LHCN-M2 (cell line): ENCODE measurements around the gene DHX32. TPM values are rescaled to one million over a fixed set of nuclear protein-coding genes. Genes with fewer than 3 reads are reported as not detected.

Experiments
- DNase-seq: peaks from one replicate; pipeline ENCODE4 v3.0.0-alpha.2; 2012; ENCODE audit warnings: low read depth
- total RNA-seq: library from RNA; depleted of rRNA; stranded (reverse); fragments of >200 nt; gene quantifications from 2 replicates; pipeline ENCODE4 v1.2.3, GENCODE V29; 2014

The DHX32 gene
- total RNA-seq, 1 experiment from 2014 or later, result 38.7 TPM

DNA sequence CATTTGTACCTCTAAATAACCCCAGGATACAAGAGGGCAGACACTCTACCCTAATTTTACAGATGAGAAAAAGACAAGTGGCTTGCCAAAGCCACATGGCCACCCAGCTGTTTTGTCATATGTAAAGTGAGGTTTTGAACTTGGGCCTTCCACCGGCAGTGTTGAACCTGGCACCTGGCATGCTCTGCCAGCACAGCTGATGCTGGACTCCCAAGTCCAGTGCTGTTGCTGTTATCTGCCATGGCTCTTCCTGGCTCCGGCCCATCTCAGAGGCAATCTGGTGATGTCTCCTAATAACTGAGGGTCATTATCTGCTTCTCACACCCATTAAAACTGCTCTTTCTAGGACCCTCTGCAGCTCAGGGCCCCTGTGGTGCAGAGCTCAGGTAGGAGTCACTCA, 32.7 kb downstream of the DHX32 start:
- DNase-seq, result no peak

DNA sequence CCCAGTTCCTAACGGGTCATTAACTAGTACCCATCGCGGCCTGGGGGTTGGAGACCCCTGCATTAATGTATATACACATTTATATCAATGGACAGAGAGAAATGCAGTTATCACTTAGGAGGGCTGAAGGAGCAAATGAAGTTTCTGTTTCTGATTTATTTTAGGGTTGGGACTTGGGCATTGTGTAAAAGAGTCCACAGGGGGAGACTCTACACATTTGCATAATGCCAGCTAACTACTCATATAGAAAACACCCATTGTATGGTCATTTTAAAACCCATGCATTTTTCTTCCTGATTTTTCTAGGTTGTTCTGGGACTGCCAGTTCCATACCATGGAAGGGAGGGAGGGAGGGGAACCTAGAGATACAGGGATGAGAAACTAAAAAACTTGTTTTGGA, 34.2 kb downstream of the DHX32 start:
- no peak for DNase-seq

DNA sequence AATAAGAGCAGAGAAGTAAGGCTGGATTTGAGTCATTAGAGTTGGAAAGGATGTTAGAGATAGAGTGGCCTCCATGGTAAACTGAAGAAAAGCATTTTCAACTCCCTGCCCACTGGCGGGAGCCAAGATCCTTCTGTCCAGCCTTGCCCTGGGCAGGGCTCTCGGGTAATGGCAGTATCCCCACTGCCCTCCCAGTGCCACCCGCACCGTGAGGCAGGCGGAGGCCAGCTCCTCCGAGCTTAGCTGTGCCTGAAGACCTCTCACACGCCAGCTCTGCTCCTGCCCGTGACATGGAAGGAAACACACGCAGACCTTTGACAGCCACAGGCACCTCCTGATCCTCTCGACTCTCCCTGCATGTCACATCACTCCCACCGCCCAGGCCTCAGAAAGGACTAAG, 35.5 kb downstream of the DHX32 start:
- no peak for DNase-seq

DNA sequence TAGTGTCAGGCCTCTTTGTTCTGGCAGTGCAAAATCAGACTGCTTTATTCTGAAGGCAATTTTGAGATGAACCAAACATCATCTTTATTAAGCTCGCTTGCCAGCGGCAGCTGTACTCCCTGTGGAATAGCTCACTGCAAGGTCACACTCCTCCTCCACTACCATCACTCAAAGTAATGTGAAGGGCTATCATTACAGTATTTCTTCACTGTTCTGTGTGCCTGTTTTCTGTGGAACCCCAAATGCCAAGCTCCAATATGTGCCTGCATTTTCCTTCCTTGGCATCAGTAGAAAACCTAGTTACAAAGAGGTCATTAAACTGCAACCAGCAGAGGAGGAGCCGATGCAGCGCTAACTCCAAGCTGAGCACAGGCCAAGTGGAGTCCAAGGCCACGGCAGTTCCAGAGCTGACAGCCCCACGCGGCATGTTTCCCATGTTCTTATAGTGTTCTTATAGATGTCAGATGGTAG, 36.3 kb downstream of the DHX32 start:
- DNase-seq, result no peak

DNA sequence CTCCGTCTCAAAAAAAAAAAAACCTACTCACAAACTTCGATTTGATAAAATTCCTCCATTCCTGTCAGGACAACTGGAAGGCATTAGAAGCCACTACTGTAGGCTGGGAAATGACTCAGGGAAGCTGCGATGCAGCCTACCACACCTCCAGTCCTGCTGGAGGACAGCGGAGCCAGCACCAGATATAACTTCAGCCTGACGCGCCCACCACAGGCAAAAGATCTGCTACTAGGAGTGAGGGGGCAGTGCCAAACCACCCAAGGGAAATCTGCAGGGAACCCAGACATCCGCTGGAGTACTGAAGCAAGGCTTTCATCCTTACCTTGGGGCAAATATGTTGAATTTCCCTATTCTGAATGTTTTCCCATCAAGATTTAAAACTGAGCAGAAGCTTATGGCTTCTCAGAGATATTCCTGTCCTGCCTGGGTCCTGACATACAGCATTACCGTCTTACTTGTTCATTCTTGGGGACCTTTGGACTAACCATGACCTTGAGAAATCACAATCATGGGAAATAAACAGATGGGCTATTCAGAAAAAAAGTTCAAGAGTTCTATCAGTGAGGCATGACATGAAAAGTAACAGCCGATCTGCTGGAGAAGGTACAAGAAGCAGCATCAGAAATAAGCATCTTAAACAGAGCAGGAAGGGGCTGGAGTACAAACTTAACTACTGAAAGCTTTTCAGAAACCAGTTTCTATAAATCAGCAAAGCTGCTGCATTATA, 37.3 kb downstream of the DHX32 start:
- no peak for DNase-seq

DNA sequence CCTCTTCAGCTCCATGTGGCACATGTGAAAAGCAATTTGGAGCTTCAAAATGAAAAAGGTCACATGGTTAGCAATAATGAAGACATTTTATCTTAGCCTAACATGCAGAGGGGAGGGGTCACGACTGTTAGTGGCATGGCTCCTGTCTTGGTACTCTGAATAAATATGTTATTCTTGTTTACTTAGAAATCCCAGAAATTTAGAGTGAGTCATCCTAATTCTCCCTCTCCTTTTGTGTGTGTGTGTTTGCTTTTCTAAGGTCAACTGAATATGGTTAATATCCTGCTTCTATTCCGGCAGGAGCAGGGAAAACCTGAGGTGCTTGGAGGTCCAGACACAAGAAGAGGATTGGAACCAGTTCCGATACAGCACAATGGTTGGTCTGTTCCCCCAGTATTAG, 40.1 kb downstream of the DHX32 start:
- DNase-seq, result peak; percentile 56

DNA sequence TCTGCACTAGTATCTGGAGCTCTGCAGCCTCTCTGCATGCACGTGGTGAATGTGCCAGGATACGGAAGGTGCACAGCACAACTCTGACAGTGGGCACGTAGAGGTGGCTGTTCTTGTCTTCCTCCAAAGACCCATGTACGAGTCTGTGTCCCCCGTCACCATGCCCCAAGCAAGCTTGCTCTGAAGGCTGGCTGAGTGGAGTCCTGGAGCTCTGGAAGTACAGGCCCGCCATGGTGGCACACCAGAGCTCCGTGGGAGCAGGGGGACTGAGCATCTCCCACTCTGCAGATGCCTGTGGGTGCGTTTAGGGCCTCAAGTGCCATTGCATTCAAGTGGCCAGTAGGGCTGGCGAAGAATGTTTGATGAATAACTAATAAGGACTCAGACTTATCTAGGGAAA, 40.7 kb downstream of the DHX32 start:
- no peak for DNase-seq

DNA sequence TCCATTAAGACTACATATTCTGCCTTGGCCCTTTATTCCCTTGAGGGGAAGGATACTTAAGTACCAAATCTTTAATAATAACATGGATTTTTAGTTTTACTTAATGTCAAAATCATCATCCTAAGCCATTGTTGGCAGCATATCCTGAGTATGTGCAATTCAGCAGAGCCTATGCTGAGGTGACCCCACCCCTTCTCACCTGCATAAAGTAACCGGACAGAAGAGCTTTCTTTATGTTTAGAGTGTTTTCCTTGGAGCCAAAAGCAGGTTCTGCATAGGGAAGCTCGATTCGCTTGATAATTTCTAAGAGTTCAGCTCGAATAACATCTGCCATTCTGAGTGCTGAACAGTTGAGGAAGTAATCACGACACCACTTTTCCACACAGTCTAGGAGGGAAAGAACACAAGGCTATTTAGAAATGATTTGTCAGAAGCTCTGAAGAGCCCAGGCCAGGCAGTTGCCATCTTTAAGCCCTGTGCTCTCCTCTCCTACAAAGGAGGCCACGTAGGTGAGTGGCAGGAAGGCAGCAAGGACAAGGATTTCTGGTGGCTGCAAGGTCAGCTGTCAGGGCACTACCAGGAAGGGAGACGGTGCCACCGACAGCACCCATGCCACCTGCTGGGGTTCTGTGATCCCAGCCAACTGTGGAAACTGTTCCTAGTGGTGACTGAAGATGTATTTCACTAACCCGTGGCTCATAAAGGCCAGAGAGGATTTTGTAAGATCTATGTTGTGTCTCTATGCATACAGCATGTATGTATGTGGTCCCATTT, 42.1 kb downstream of the DHX32 start:
- no peak for DNase-seq

DNA sequence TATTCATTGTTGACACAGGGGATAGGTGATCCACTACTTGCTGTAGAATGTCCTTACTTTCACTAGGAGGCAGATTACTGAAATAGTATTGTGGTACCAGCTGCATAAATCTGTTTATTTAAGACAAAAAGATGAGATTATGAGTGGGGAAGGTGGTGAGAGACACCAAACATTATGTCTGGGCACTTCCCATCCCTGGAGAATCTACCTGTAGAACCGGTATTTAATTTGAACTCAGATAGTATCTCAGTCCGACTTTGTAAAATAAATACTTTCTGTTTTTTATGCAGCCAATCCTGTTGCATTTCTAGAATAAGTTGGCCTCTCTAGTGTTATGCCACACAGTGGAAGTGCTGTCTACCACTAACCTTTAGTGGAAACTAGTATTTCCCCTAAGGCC, 44.3 kb downstream of the DHX32 start:
- no peak for DNase-seq

DNA sequence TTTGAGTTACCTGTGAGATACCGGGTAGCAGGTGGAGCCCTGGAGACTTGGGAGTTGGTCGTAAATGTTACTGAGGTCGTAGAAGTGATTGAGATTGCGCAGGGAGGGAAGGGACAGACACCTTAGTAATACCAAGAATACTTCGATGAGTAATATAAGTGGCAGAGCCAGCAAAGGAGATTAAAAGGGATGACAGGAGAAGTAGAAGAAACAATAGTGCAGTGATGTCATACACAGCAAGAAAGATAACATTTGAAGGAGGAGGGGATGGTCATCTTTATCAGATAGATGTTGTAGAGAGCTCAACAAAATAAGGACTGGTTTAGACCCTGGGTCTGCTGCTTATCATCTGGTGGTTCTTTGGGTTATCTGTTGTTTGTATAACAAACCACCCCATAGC, 52.8 kb downstream of the DHX32 start:
- no peak for DNase-seq

DNA sequence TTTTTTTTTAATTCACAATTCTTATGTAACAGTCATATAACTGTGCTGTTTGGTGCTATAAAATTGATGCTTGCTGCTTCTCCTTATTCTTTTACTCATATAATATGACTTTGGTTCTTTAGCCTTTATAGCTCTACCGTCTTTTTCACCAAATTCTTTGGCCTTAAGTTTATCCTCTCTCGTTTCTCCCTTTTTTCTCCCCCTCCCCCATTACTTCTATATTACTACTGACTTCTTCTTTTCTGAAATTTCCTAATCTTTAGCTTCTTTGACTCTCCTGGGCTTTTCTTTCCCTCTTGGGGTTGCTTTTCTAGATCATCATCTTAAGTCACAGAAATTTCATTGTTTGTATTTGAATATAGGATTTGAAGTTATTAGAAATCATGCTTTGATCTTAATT, 54.0 kb downstream of the DHX32 start:
- DNase-seq, result no peak

DNA sequence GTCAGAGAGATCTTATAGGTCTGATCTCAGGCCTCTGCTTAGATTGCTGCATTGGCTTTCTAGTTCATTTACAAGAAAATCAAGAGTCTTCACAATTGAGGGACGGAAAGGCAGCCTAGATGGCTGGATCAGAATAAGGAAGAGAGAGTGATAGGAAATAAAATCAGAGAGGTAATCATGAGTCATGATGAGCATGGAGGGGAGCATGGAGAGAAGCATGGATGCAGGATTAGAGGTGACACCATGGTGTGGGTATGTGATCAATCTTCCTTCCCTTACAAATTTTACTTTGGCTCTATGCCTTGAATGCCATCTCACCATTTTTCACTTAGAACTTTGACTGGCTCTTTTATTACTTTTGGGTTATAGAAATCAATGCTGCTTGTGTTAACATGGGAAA, 56.4 kb downstream of the DHX32 start:
- DNase-seq, result peak; percentile 33

DNA sequence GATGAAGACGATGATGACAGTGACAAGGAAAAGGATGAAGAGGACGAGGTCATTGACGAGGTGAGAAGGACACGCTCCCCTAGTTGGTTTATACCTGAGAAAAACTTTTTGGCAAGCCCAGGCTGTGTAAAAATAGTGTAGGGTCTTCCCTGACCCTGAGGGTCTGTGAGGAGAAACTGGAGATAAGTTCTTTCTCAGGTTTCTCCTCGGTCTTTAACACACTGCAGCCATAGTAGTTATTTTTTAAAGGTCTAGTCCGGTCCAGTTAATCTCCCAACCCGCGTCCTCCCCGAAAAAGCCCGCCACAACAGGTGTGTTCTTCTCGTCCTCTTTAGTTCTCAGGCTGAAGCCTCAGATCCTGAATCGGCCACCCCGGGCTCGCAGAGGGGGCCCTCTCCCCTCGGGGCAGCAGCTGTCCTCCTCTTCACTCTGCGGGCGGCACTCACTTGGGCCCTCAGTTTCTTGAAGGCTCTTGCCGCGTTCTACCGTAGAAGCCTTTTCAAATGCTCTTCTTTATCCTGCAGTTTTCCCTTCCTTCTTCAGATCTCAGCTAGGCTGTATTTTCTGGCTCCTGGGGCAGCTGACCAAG, 57.3 kb downstream of the DHX32 start:
- DNase-seq, result peak; percentile 16

DNA sequence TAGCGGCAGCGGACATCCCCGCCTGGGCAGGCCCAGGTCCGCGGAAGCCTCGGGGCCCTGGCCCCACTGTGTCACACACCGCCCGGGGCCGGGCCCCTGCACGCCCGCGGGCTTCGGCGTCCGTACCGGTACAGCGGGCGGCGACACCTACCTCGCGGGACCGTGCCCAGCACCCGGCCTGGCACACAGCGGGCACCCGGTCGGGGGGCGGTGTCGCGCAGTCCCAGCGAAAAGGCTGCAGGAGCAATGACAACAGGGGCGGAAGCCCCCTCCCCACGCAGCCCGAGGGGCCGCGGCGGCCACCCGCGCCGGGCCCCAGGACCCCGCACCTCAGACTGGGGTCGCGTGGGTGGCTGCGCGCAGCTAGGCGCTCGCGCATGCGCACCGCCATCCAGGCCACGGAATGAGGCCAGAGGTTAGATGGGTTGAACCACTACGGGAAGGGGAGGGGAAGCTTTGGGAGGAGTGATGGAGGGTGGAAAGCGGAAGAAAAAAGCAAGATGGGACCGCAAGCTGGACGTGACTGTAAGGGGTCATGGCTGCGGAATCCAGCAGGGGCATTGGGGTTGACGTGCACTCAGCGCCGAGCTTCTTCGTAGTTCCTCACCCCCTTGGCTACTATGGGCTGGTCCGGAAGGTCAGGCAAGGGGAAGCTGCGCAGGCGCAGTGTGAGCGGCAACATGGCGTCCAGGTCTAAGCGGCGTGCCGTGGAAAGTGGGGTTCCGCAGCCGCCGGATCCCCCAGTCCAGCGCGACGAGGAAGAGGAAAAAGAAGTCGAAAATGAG, 58.0 kb downstream of the DHX32 start, which contains the start of the genes BCCIP and UROS:
BCCIP (plus strand) TSS at position 669 of the 785 bp plus-strand sequence; CDS start at position 681, 12 bp downstream.
UROS (minus strand) TSS at position 381 of the 785 bp plus-strand sequence. CDS start 6,759 bp downstream, outside the sequence.
- peak; percentile 83 for DNase-seq

DNA sequence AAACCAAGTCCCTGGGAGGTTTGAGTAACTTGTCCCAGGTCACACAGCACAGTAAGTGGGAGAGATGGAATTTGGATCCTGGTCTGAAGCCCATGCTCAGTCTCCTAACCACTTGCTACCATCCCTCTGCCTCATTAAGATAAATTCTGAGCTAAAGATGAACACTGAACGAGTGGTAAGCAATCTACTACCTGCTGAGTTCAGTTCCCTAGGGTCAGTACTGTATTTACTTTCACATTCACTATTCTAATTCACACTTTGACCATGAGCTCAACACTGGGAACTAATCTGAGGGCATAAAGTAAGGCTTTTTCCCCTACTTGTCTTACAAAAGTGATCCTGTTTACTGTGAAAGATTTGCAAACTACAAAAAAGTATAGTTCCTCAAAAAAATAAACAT, 60.4 kb downstream of the DHX32 start:
- no peak for DNase-seq

DNA sequence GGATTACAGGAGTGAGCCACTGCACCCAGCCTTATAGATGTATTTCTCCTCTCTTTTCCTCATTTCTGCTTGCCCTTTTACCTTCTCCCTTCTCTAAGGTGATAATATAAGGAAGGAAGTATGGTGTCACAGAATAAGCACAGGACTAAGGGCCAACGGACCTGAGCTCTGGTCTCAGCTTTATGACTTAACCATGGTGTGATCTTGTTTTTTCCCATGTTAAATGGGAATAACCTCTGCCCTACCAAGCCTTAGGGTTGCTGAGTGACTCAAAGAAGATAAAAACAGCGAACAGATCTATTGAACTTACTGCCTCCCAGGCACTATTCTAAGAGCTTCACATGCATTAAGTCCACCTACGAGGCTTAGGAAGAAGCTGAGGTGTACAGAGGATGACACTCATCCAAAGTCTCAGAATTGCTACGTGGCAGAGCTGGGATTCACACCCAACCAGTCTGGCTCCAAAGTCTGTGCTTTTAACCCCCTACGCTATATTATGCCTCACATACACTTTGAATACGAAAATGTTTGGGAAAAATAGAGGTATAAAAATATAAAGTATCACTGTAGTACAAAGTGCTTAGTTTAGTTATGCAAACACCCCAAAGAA, 63.6 kb downstream of the DHX32 start:
- DNase-seq, result no peak

DNA sequence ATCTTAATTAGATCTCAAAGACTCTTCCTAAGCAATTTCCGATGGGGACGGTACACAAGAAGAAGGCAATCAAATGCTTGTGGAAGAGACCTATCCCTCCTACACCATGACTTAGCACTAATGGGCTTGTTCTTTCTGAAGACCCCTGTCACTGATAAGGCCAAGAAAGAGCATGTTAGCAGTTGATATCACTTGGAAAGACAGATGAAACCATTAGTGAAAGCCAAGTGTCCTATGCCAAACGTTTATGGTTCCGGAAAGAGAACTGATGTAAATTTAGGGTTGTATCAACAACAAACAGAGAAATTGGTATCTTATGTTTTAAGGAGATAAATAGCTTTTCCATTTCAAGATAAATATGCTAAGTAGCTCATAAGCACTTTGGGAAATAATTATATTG, 64.5 kb downstream of the DHX32 start:
- DNase-seq, result no peak

DNA sequence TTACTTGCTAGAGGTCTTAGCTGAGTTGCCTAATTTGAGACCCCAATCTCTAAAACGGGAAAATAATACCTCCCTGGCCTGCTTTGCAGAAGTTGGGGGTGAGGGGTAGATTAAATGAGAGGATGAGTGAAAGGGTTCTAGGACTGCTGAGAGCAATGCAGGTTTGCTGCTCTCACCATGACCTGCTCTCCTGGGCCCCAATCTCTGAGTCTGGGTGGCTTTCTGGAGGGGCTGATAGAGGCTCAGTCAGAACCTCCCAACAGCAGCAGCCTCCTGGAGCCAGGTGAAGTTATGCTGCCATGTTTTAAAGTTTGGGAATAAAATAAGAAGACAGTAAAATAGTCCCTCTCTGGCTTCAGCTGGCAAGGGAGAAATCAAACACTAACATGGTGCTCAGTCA, 65.3 kb downstream of the DHX32 start:
- DNase-seq, result no peak

DNA sequence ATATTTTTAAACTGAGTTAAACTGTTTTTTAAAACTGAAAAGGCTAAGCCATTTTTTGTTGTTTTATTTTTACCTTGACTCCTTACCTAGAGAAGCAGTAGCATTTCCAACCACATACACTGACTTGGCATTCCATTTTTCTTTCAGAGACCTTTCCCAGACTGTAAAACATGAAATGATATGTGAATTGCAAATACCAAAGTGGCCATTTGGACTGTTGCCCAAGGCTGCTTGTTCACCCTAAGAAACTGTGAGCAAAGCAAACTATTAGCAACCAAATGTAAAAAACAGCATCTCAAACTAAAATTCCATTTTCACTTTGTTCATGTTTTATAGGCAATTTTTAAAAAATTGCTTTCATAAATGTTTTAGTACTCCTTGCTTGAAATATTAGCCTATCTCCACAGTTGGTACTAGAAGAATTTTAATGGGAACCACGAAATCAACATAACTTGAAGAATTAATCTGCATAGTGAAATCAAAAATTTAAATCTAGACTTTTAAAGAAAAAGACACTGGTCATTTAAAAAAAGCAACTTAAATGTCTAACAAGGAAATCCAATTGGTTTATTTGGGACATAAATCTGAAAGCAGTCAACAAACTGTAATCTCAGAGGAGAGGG, 68.9 kb downstream of the DHX32 start:
- no peak for DNase-seq

DNA sequence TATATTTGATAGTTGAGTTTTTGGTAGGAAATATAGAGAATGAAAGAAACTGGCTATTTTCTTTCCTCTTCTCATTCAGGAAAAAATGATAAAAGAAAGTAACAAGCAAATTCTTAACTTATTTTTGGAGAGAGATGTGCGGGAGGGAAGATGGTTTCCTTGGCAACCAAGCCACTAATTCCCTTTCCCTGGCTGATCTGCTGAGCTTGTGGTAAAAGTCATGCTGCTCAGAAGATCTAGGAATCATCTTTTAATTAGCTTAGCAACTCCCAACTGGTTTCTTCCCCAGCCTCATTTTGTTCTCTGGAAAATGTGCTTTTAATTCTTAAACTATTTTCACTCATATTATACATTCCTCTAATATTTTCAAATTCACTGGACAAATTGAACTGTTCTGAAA, 69.8 kb downstream of the DHX32 start:
- DNase-seq, result no peak

DNA sequence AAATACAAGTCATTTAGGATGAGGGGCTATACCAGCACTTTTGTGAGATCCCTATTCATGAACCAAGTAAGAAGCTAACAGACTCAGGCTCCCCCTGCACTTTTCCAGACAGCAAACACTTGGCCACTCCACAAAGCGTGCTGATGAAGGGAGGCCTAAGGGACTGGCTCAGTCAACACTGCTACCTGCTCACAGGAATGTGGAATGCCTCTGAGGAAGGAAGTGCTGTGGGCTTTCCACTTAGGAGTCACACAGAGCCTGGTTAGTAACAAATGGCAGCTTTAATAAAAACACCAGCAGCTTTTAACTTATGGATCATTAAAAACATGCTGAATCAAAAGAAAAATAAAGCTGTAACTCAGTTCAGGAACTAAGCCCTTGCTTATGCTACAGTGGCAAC, 73.0 kb downstream of the DHX32 start:
- no peak for DNase-seq
